EH (cell line): ENCODE data around the gene RBMY1J.
"Not testable (repeated sequence)": the region's sequence is repeated elsewhere in the genome, so short reads cannot be mapped to it uniquely, and the experiment has no call there.

Source experiments
- DNase-seq: peaks from one replicate; pipeline ENCODE4 v3.0.0-alpha.2; 2015; ENCODE audit warnings: low read depth

The RBMY1J gene

GRCh38 chrY:22403110-22403509, at the start of gene RBMY1J:
Gene RBMY1J (plus strand): TSS chrY:22403410. CDS start chrY:22405448, 2,038 bp downstream.
- DNase-seq: not testable (repeated sequence)

GRCh38 chrY:22367416-22367815, 35.8 kb upstream of the RBMY1J start:
- DNase-seq: no peak

- DNase-seq: no peak
These were observed 32.6 kb upstream of the RBMY1J start for GRCh38 chrY:22370623-22371022.

- no peak for DNase-seq
These were observed 29.7 kb upstream of the RBMY1J start for GRCh38 chrY:22373494-22373893.

- not testable (repeated sequence) for DNase-seq
These were observed 41.6 kb downstream of the RBMY1J start for GRCh38 chrY:22444718-22445396.

GRCh38 chrY:22455522-22455921, 52.3 kb downstream of the RBMY1J start:
- not testable (repeated sequence) for DNase-seq

GRCh38 chrY:22461962-22462361, 58.8 kb downstream of the RBMY1J start:
- DNase-seq: not testable (repeated sequence)
